Peyer's patch (tissue), 4 donors: ENCODE results near the gene MGLL.

Experiments used
- CTCF ChIP-seq, 6 experiments: fragments of 450-650 bp in 4 of 6; fragments of 200-600 bp in 2 of 6; sonication (generic) in 1 of 6; IDR thresholded peaks; one replicate each; pipeline ENCODE4 v1.5.1; 2017 to 2019; ENCODE audit warnings: antibody characterized with exemption in 6 of 6, mild to moderate bottlenecking in 3 of 6, moderate library complexity in 1 of 6
- POLR2A ChIP-seq, 2 donors: fragments of 450-650 bp; IDR thresholded peaks; one replicate each; pipeline ENCODE4 v1.5.1; 2017; ENCODE audit warnings: antibody characterized with exemption in 2 of 2, mild to moderate bottlenecking in 2 of 2, moderate library complexity in 2 of 2

- TF ChIP-seq CTCF (IDR thresholded peaks at IDR 0.05) (no peak), POLR2A (IDR thresholded peaks at IDR 0.05) (no peak)
These were observed 23.6 kb downstream of the MGLL start for GRCh38 chr3:127798716-127799115.
